Adrenal gland (tissue), 12 donors: ENCODE data around the gene FXYD1. TPM values are rescaled to one million over a fixed set of nuclear protein-coding genes. Genes with fewer than 3 reads are reported as not detected.

Source experiments
- DNase-seq, 7 donors: peaks; one replicate each; pipeline ENCODE4 v3.0.0-alpha.2; 2019 to 2020
- H3K27ac ChIP-seq, 5 donors: fragments of 200-600 bp; sonication (generic) in 4 of 5; 1 replicate in 3 of 5; 2 replicates in 2 of 5; pipeline versions ENCODE4 v1.5.1 to v1.8.0; 2016 to 2020; ENCODE audit warnings: mild to moderate bottlenecking in 1 of 5
- H3K27me3 ChIP-seq: fragments of 200-600 bp; 2 replicates; pipeline ENCODE4 v1.8.0; 2021
- H3K36me3 ChIP-seq, 2 donors: fragments of 200-600 bp; replicated peaks in 1 of 2; 1 replicate in 1 of 2; 2 replicates in 1 of 2; pipeline versions ENCODE4 v1.5.1 to v1.8.0; 2018 to 2022
- H3K4me1 ChIP-seq, 2 donors: fragments of 200-600 bp; replicated peaks in 1 of 2; 1 replicate in 1 of 2; 2 replicates in 1 of 2; pipeline versions ENCODE4 v1.5.1 to v1.8.0; 2018 to 2021
- H3K4me3 ChIP-seq, 4 donors: fragments of 200-600 bp; sonication (generic) in 3 of 4; one replicate each; pipeline ENCODE4 v1.5.1; 2016 to 2018
- H3K9me3 ChIP-seq, 3 donors: fragments of 200-600 bp; sonication (generic) in 1 of 3; replicated peaks in 1 of 3; 1 replicate in 2 of 3; 2 replicates in 1 of 3; pipeline versions ENCODE4 v1.5.1 to v1.8.0; 2016 to 2021
- CTCF ChIP-seq, 6 experiments: fragments of 450-650 bp in 4 of 6; fragments of 200-600 bp in 2 of 6; sonication (generic) in 1 of 6; IDR thresholded peaks; 1 replicate in 5 of 6; 2 replicates in 1 of 6; pipeline versions ENCODE4 v1.5.1 to v1.8.0; 2016 to 2021; ENCODE audit warnings: antibody characterized with exemption in 6 of 6, mild to moderate bottlenecking in 2 of 6, moderate library complexity in 1 of 6
- POLR2A ChIP-seq, 2 donors: fragments of 450-650 bp; IDR thresholded peaks; one replicate each; pipeline ENCODE4 v1.6.1; 2017; ENCODE audit warnings: antibody characterized with exemption in 2 of 2, mild to moderate bottlenecking in 2 of 2, moderate library complexity in 1 of 2
- WGBS, 4 donors: extraction: QIAGEN DNeasy Blood & Tissue Kit in 2 of 4; methylation state at CpG; one replicate each; pipeline versions ENCODE4 v1.1.5 to v1.1.7; 2013 to 2017; 5-methylcytosine and 5-hydroxymethylcytosine counted together
- intact Hi-C, 2 donors: fragments of 100-400 bp; cut with DNase I; formaldehyde crosslinking; loops; one replicate each; pipeline versions ENCODE4 v1.14.1 to v1.15.0; 2022 to 2023
- polyA plus RNA-seq, 3 donors: library from polyadenylated mRNA; stranded (reverse); fragments of 200-250 nt in 2 of 3; fragments of 350-450 nt in 1 of 3; fragmentation: Illumina TruSeq in 1 of 3; extraction: RNeasy Lipid Tissue Mini Kit (QIAGEN cat#74804) in 1 of 3; gene quantifications; one replicate each; pipeline ENCODE4 v1.2.3, GENCODE V29; 2013 to 2014
- total RNA-seq, 9 donors: library from RNA; depleted of rRNA in 4 of 9; stranded (reverse); fragments of >200 nt in 4 of 9; fragments of 120-200 nt in 1 of 9; fragmentation: NEBNext Ultra II Directional in 1 of 9; extraction: Animal tissue kit (Norgen Biotek cat#: 25700) in 1 of 9; gene quantifications; one replicate each; pipeline versions ENCODE4 v1.1.0 to v1.2.4, GENCODE V29; 2013 to 2023
- donor health status: healthy with polysubstance abuse.
- donor health status: Bipolar disorder and iron deficiency.
- donor health status: DM: yes; HTN: yes; CAD: no.
- donor health status: DM: no; HTN: no; CAD: no.
- donor health status: DM: no; HTN: no; CAD: no.
- donor health status: DM: yes; HTN: yes; CAD: no.

FXYD1 gene
- total and polyA plus RNA-seq, 12 donors: 2.0 to 58.6 (median 9.4) TPM; not detected in 1

- DNase-seq: no peak
- no peak overlapping the region for H3K4me3 ChIP-seq
- no peak for TF ChIP-seq POLR2A (IDR thresholded peaks at IDR 0.05)
- TF ChIP-seq CTCF (IDR thresholded peaks at IDR 0.05): no peak
- 75 to 89% (median 82%) methylated on average over 8 to 11 of the region's 11 CpGs for WGBS, 4 donors
- H3K4me1 ChIP-seq: no peaks in the 10 kb centered on the region
- no peaks in the 10 kb centered on the region for H3K27me3 ChIP-seq
- no peak overlapping the region for H3K27ac ChIP-seq
- no peaks in the 10 kb centered on the region for H3K9me3 ChIP-seq
- no peaks in the 10 kb centered on the region for H3K36me3 ChIP-seq
- intact Hi-C loops: no loop called here
Measured at GRCh38 chr19:35108730-35109129, 29.9 kb upstream of the FXYD1 start.

- no peak for TF ChIP-seq POLR2A (IDR thresholded peaks at IDR 0.05)
- no peak for TF ChIP-seq CTCF (IDR thresholded peaks at IDR 0.05)
- Histone ChIP-seq H3K4me1 (no peaks in the 10 kb centered on the region), H3K27ac (no peak overlapping the region), H3K9me3 (no peaks in the 10 kb centered on the region), H3K36me3 (no peaks in the 10 kb centered on the region), H3K27me3 (no peaks in the 10 kb centered on the region), H3K4me3 (no peak overlapping the region)
- intact Hi-C loops: no loop called here
- DNase-seq: no peak
- WGBS, 4 donors: 67 to 72% (median 71%) methylated on average over 11 to 22 of the region's 22 CpGs
Measured at GRCh38 chr19:35109395-35110112, 29.1 kb upstream of the FXYD1 start.

- DNase-seq: no peak
- Histone ChIP-seq H3K4me3 (no peak overlapping the region), H3K4me1 (no peaks in the 10 kb centered on the region), H3K27me3 (no peaks in the 10 kb centered on the region), H3K27ac (no peak overlapping the region), H3K9me3 (no peaks in the 10 kb centered on the region), H3K36me3 (no peaks in the 10 kb centered on the region)
- TF ChIP-seq CTCF (IDR thresholded peaks at IDR 0.05) (no peak), POLR2A (IDR thresholded peaks at IDR 0.05) (no peak)
- intact Hi-C loops: no loop called here
- 53 to 65% (median 60%) methylated on average over 5 to 9 of the region's 9 CpGs for WGBS, 4 donors
Measured at GRCh38 chr19:35110974-35111373, 27.6 kb upstream of the FXYD1 start.

- 72 to 88% (median 78%) methylated on average over 9 to 15 of the region's 15 CpGs for WGBS, 4 donors
- intact Hi-C loops: no loop called here
- Histone ChIP-seq H3K4me3 (no peak overlapping the region), H3K27me3 (no peaks in the 10 kb centered on the region), H3K9me3 (no peaks in the 10 kb centered on the region), H3K36me3 (no peaks in the 10 kb centered on the region), H3K4me1 (no peaks in the 10 kb centered on the region), H3K27ac (no peak overlapping the region)
- TF ChIP-seq CTCF (IDR thresholded peaks at IDR 0.05): no peak
- no peak for TF ChIP-seq POLR2A (IDR thresholded peaks at IDR 0.05)
- DNase-seq: no peak
Measured at GRCh38 chr19:35112995-35113688, 25.5 kb upstream of the FXYD1 start.
